ENCODE results near the gene GSK3B.

GRCh38 chr3:119783883-119784282 lies 310.4 kb downstream of the GSK3B start:
- TF ChIP-seq POLR2A (IDR thresholded peaks at IDR 0.05; ENCODE audit: low read length) (no peak), GATA1 (IDR thresholded peaks at IDR 0.05; ENCODE audit: low read depth, low read length) (no peak)

All from erythroblast (primary cell).